HepG2 (cell line): ENCODE measurements around the gene CEBPE.

Source experiments
- FOXA1 ChIP-seq, 2 experiments: fragments of 450-650 bp in 1 of 2; sonication (generic) in 1 of 2; formaldehyde crosslinking in 1 of 2; IDR thresholded peaks; 2 replicates each; pipeline versions ENCODE4 v1.4.0 to v1.6.1; 2016 to 2020; ENCODE audit warnings: missing genetic modification reagents in 1 of 2
- HDAC6 ChIP-seq: fragments of 200-600 bp; sonication (generic); IDR thresholded peaks from 2 replicates; pipeline ENCODE4 v1.7.0; 2017; ENCODE audit warnings: mild to moderate bottlenecking, antibody characterized with exemption, low read length, low read depth
- HNF4A ChIP-seq: sonication (generic); formaldehyde crosslinking; IDR thresholded peaks from 2 replicates; pipeline ENCODE4 v1.4.0; 2020; ENCODE audit warnings: missing genetic modification reagents
- MXD1 ChIP-seq: sonication (generic); formaldehyde crosslinking; IDR thresholded peaks from 2 replicates; pipeline ENCODE4 v1.4.0; 2020; ENCODE audit warnings: mild to moderate bottlenecking, missing genetic modification reagents
- PREB ChIP-seq: sonication (generic); formaldehyde crosslinking; IDR thresholded peaks from 2 replicates; pipeline ENCODE4 v1.4.0; 2020; ENCODE audit warnings: missing genetic modification reagents
- THYN1 ChIP-seq: sonication (generic); formaldehyde crosslinking; IDR thresholded peaks from 2 replicates; pipeline ENCODE4 v1.8.1; 2023; ENCODE audit warnings: low read depth, mild to moderate bottlenecking, moderate library complexity, missing genetic modification reagents, borderline replicate concordance
- ZNF329 ChIP-seq: sonication (generic); formaldehyde crosslinking; IDR thresholded peaks from 2 replicates; pipeline ENCODE4 v1.9.0; 2021; ENCODE audit warnings: low read depth, mild to moderate bottlenecking, missing genetic modification reagents
- TF ChIP-seq, protein P1 (sequence below): sonication (generic); formaldehyde crosslinking; IDR thresholded peaks from 2 replicates; pipeline ENCODE4 v1.8.1; 2022; ENCODE audit warnings: low read depth, mild to moderate bottlenecking, missing genetic modification reagents
- TF ChIP-seq, protein P2 (sequence below): sonication (generic); formaldehyde crosslinking; IDR thresholded peaks from 2 replicates; pipeline ENCODE4 v1.5.0; 2020; ENCODE audit warnings: mild to moderate bottlenecking, missing genetic modification reagents, moderate library complexity

DNA sequence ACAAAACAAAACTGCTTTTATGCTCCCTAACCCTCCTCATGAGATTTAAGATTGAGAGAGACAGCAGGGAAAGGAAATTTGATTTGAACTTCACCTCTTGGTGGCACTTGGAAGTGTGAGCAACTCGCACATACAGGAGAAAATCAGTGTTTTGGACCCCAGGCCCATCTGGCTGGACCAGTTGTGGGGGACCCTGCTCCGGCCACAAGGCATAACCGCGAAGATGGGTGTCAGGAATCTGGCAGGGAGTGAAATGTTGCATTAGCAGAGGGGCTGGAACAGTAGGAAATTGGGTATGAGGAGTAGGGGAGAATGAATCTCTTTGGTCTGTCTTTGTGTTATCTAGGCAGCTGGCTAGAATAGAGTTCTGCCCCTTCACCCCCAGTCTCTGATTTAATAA, 15.5 kb downstream of the CEBPE start:
- TF ChIP-seq, protein P1, sequence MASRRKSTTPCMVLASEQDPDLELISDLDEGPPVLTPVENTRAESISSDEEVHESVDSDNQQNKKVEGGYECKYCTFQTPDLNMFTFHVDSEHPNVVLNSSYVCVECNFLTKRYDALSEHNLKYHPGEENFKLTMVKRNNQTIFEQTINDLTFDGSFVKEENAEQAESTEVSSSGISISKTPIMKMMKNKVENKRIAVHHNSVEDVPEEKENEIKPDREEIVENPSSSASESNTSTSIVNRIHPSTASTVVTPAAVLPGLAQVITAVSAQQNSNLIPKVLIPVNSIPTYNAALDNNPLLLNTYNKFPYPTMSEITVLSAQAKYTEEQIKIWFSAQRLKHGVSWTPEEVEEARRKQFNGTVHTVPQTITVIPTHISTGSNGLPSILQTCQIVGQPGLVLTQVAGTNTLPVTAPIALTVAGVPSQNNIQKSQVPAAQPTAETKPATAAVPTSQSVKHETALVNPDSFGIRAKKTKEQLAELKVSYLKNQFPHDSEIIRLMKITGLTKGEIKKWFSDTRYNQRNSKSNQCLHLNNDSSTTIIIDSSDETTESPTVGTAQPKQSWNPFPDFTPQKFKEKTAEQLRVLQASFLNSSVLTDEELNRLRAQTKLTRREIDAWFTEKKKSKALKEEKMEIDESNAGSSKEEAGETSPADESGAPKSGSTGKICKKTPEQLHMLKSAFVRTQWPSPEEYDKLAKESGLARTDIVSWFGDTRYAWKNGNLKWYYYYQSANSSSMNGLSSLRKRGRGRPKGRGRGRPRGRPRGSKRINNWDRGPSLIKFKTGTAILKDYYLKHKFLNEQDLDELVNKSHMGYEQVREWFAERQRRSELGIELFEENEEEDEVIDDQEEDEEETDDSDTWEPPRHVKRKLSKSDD (CRISPR knock-in tag) = no peak
- TF ChIP-seq HNF4A (CRISPR knock-in tag) (no peak), HDAC6 (no peak), ZNF329 (no peak), PREB (CRISPR knock-in tag) (no peak), MXD1 (no peak), FOXA1 (IDR thresholded peaks at IDR 0.05) (no peak), FOXA1 (CRISPR knock-in tag; IDR thresholded peaks at IDR 0.05) (no peak), THYN1 (no peak)
- TF ChIP-seq, protein P2, sequence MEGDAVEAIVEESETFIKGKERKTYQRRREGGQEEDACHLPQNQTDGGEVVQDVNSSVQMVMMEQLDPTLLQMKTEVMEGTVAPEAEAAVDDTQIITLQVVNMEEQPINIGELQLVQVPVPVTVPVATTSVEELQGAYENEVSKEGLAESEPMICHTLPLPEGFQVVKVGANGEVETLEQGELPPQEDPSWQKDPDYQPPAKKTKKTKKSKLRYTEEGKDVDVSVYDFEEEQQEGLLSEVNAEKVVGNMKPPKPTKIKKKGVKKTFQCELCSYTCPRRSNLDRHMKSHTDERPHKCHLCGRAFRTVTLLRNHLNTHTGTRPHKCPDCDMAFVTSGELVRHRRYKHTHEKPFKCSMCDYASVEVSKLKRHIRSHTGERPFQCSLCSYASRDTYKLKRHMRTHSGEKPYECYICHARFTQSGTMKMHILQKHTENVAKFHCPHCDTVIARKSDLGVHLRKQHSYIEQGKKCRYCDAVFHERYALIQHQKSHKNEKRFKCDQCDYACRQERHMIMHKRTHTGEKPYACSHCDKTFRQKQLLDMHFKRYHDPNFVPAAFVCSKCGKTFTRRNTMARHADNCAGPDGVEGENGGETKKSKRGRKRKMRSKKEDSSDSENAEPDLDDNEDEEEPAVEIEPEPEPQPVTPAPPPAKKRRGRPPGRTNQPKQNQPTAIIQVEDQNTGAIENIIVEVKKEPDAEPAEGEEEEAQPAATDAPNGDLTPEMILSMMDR (CRISPR knock-in tag) = no peak
